K562 (cell line): ENCODE data around the gene RBFA. TPM values are rescaled to one million over a fixed set of nuclear protein-coding genes. Genes with fewer than 3 reads are reported as not detected.

Experiments
- ATAC-seq: fragments of 200-7000 bp; cut with Tn5 transposase; 3 replicates; pipeline ENCODE4 v1.9.1; 2020; ENCODE audit warnings: moderate library complexity
- BruUV-seq: library from RNA; stranded (reverse); fragments of 400-500 nt; replicated peaks from 2 replicates; lab custom pipeline; 2021; lab: Mats Ljungman, UMichigan
- CTCF ChIA-PET: fragments of 300-600 bp; formaldehyde crosslinking; extraction: SDS; loops from one replicate; lab custom pipeline; 2021; ENCODE audit warnings: low intra/inter-chr PET ratio; lab: Yijun Ruan, JAX
- POLR2A ChIA-PET: fragments of 300-600, 350-650 bp; sonication (Branson Sonifier 250); formaldehyde crosslinking; extraction: SDS; loops from one replicate; lab custom pipeline; 2021; ENCODE audit warnings: antibody characterized with exemption, inconsistent platforms; lab: Yijun Ruan, JAX
- DNase-seq, 4 experiments: peaks; one replicate each; pipeline versions ENCODE4 v3.0.0 to v3.0.0-alpha.2; 2011 to 2018; ENCODE audit warnings: low spot score in 3 of 4, mixed read lengths in 3 of 4; ENCODE audit errors: extremely low read depth in 1 of 4
- FAIRE-seq: peaks from 2 replicates; lab custom pipeline; 2011; peaks lifted over from hg19 to GRCh38; lab: Jason Lieb, UNC
- H2AFZ ChIP-seq: 2 replicates; pipeline ENCODE4 v1.6.0; 2011; ENCODE audit warnings: low read depth, low read length, control low read depth, inconsistent platforms
- H3K27ac ChIP-seq: fragments of 200-600 bp; 3 replicates; pipeline ENCODE4 v1.8.0; 2011; ENCODE audit warnings: low read depth, mild to moderate bottlenecking, control low read depth, inconsistent platforms, low read length, moderate library complexity, mixed read lengths; ENCODE audit errors: extremely low read depth
- H3K27me3 ChIP-seq, 2 experiments: fragments of 300-600 bp in 1 of 2; 2 replicates in 1 of 2; 3 replicates in 1 of 2; pipeline versions ENCODE4 v1.6.0 to v1.8.0; 2011; ENCODE audit warnings: inconsistent platforms in 2 of 2, low read length in 2 of 2, mild to moderate bottlenecking in 1 of 2, mixed read lengths in 1 of 2, moderate library complexity in 1 of 2; ENCODE audit not compliant: control insufficient read depth in 2 of 2, insufficient read depth in 2 of 2
- H3K36me3 ChIP-seq: fragments of 300-600 bp; 3 replicates; pipeline ENCODE4 v1.8.0; 2011; ENCODE audit warnings: mild to moderate bottlenecking, low read length, inconsistent platforms; ENCODE audit not compliant: control insufficient read depth, insufficient read depth
- H3K4me1 ChIP-seq, 2 experiments: fragments of 200-600 bp in 1 of 2; replicated peaks in 1 of 2; 2 replicates in 1 of 2; 3 replicates in 1 of 2; pipeline versions ENCODE4 v1.5.1 to v1.8.0; 2011; ENCODE audit warnings: inconsistent platforms in 2 of 2, low read length in 2 of 2, mild to moderate bottlenecking in 1 of 2, mixed read lengths in 1 of 2, moderate library complexity in 1 of 2; ENCODE audit not compliant: control insufficient read depth in 2 of 2, insufficient read depth in 2 of 2
- H3K4me2 ChIP-seq: 2 replicates; pipeline ENCODE4 v1.6.1; 2011; ENCODE audit warnings: low read length, control low read depth, inconsistent platforms, mixed read lengths; ENCODE audit not compliant: insufficient read depth
- H3K4me3 ChIP-seq: fragments of 200-600 bp; sonication (generic), shearing (Covaris generic); 2 replicates; pipeline ENCODE4 v1.5.1; 2016; ENCODE audit warnings: control low read depth, inconsistent platforms
- H3K79me2 ChIP-seq: fragments of 200-600 bp; 3 replicates; pipeline ENCODE4 v1.8.0; 2011; ENCODE audit warnings: low read length, inconsistent platforms; ENCODE audit not compliant: control insufficient read depth, insufficient read depth
- H3K9ac ChIP-seq, 2 experiments: 2 replicates each; pipeline versions ENCODE4 v1.6.0 to v1.6.1; 2011; ENCODE audit warnings: low read depth in 2 of 2, low read length in 2 of 2, control low read depth in 1 of 2, inconsistent platforms in 1 of 2, mild to moderate bottlenecking in 1 of 2, mixed read lengths in 1 of 2; ENCODE audit not compliant: insufficient read depth in 1 of 2
- H3K9me1 ChIP-seq: one replicate; pipeline ENCODE4 v1.6.0; 2011; ENCODE audit warnings: inconsistent platforms, mild to moderate bottlenecking, low read length, moderate library complexity; ENCODE audit not compliant: control insufficient read depth, insufficient read depth
- H3K9me3 ChIP-seq: replicated peaks from 2 replicates; pipeline ENCODE4 v1.5.1; 2011; ENCODE audit warnings: low read depth, low read length, inconsistent platforms; ENCODE audit not compliant: control insufficient read depth, insufficient read depth
- H4K20me1 ChIP-seq: replicated peaks from 2 replicates; pipeline ENCODE4 v1.6.1; 2011; ENCODE audit warnings: low read length, inconsistent platforms, mixed read lengths; ENCODE audit not compliant: control insufficient read depth, insufficient read depth
- ARID1B ChIP-seq: fragments of 450-650 bp; IDR thresholded peaks from 2 replicates; pipeline ENCODE4 v1.6.1; 2016; ENCODE audit warnings: antibody characterized with exemption, mild to moderate bottlenecking, inconsistent platforms
- C11orf30 ChIP-seq: fragments of 450-650 bp; IDR thresholded peaks from 2 replicates; pipeline ENCODE4 v1.6.1; 2016; ENCODE audit warnings: low read depth, mild to moderate bottlenecking
- FOXJ2 ChIP-seq: fragments of 200-800 bp; sonication (Bioruptor generic); IDR thresholded peaks from 2 replicates; pipeline ENCODE4 v1.6.1; 2016; ENCODE audit warnings: missing genetic modification characterization, missing compliant biosample characterization
- GABPA ChIP-seq: fragments of 200-800 bp; sonication (Bioruptor generic); conservative IDR thresholded peaks from 2 replicates; pipeline ENCODE4 v1.6.1; 2016; ENCODE audit warnings: low read depth, missing genetic modification characterization, missing compliant biosample characterization
- MAFF ChIP-seq: IDR thresholded peaks from 2 replicates; pipeline ENCODE4 v1.6.1; 2012; ENCODE audit warnings: low read length, improper control_type of control experiment
- MAFG ChIP-seq: fragments of 450-650 bp; conservative IDR thresholded peaks from 2 replicates; pipeline ENCODE4 v1.6.1; 2016; ENCODE audit warnings: missing genetic modification characterization, missing compliant biosample characterization
- MAFK ChIP-seq: IDR thresholded peaks from 2 replicates; pipeline ENCODE4 v1.6.1; 2011; ENCODE audit warnings: low read length, improper control_type of control experiment
- NUFIP1 ChIP-seq: fragments of 450-650 bp; IDR thresholded peaks from 2 replicates; pipeline ENCODE4 v1.6.1; 2018; ENCODE audit not compliant: partially characterized antibody
- SP1 ChIP-seq: sonication (generic); formaldehyde crosslinking; IDR thresholded peaks from 2 replicates; pipeline ENCODE4 v1.8.1; 2022; ENCODE audit warnings: mild to moderate bottlenecking, missing genetic modification reagents
- STAT5B ChIP-seq: fragments of 250-450 bp; sonication (Bioruptor Pico); IDR thresholded peaks from 2 replicates; pipeline ENCODE4 v1.8.0; 2021; ENCODE audit warnings: mild to moderate bottlenecking, inconsistent platforms
- TBL1XR1 ChIP-seq, 2 experiments: IDR thresholded peaks; 2 replicates each; pipeline ENCODE4 v1.6.1; 2012; ENCODE audit warnings: improper control_type of control experiment in 2 of 2, low read length in 2 of 2, mild to moderate bottlenecking in 1 of 2
- ZBED1 ChIP-seq: IDR thresholded peaks from 2 replicates; pipeline ENCODE4 v1.6.1; 2014
- ZNF217 ChIP-seq: sonication (generic); formaldehyde crosslinking; IDR thresholded peaks from 2 replicates; pipeline ENCODE4 v1.8.0; 2022; ENCODE audit warnings: mild to moderate bottlenecking, missing genetic modification reagents
- ZNF316 ChIP-seq: fragments of 450-650 bp; IDR thresholded peaks from 2 replicates; pipeline ENCODE4 v1.6.1; 2016
- WGBS: fragments of 100-300 bp; shearing (Covaris generic); methylation state at CpG from one replicate; pipeline ENCODE4 v1.1.6; 2016; ENCODE audit warnings: low coverage, mixed read lengths; ENCODE audit not compliant: insufficient coverage; ENCODE audit errors: missing lambda C conversion rate; 5-methylcytosine and 5-hydroxymethylcytosine counted together
- in situ Hi-C: fragments of 300-500 bp; cut with MboI; formaldehyde crosslinking; loops from 4 replicates; pipeline ENCODE4 v1.15.0; 2018; ENCODE audit warnings: inconsistent platforms, mixed read lengths
- intact Hi-C: fragments of 100-400 bp; cut with micrococcal nuclease; formaldehyde crosslinking; loops from 2 replicates; pipeline ENCODE4 v1.14.2; 2022
- polyA plus RNA-seq, 8 experiments: library from polyadenylated mRNA; depleted of rRNA in 4 of 8; stranded (reverse) in 5 of 8; unstranded in 3 of 8; fragments of >200 nt; fragmentation: Nextera tagmentation in 2 of 8; fragmentation: Illumina TruSeq in 1 of 8; extraction: Ambion mirVana in 2 of 8; extraction: Trizol in 1 of 8; gene quantifications; 2 replicates each; pipeline versions ENCODE4 v1.2.1 to v1.2.3, GENCODE V29; 2011 to 2014; ENCODE audit warnings: inconsistent platforms in 1 of 8, missing spikeins in 1 of 8
- total RNA-seq, 7 experiments: library from RNA; depleted of rRNA in 6 of 7; stranded (reverse); fragments of >200 nt in 6 of 7; fragmentation: Illumina TruSeq in 2 of 7; extraction: Trizol in 2 of 7; gene quantifications; 2 replicates each; pipeline versions ENCODE4 v1.2.1 to v1.2.3, GENCODE V29; 2011 to 2021; ENCODE audit warnings: low replicate concordance in 1 of 7

The RBFA gene
- total and polyA plus RNA-seq, 9 of the 15 experiments (the other 6 are each of a cell fraction or from before 2014, with no cell fraction given), result 3.4 to 41.9 (median 25.8) TPM

- in situ Hi-C loops (no loop called here), intact Hi-C loops (no loop called here)
- no peaks in the 10 kb centered on the region for H3K27me3 ChIP-seq
- H2AFZ ChIP-seq, result no peak overlapping the region
- no peaks in the 10 kb centered on the region for H3K9me1 ChIP-seq
- no peak overlapping the region for H3K9ac ChIP-seq
- TF ChIP-seq NUFIP1 (no peak), STAT5B (CRISPR knock-in tag) (no peak), GABPA (tag) (no peak), ARID1B (no peak), ZNF217 (CRISPR knock-in tag) (no peak), TBL1XR1 (IDR thresholded peaks at IDR 0.05; ENCODE audit: low read length in 2 of 2) (no peak), MAFK (peak; percentile 47; the same call in 1 of the 2 replicates), SP1 (no peak), ZNF316 (peak; percentile 59), MAFG (tag) (0 out of 2 replicates have a peak, but pooled peaks have one; percentile 21), ZBED1 (no peak), FOXJ2 (tag) (no peak), MAFF (peak; percentile 48), C11orf30 (peak; percentile 26; the same call in 1 of the 2 replicates)
- peaks cover 71% of the 10 kb centered on the region; the same call in 2 of the 3 replicates for H3K36me3 ChIP-seq
- BruUV-seq, result no TSS peak
- ChIA-PET POLR2A (interaction anchor here (0.7 kb wide), 1 partner anchor 169 kb away, joined by 4 read pairs; no protein-coding TSS in a partner anchor), CTCF (no interaction called here)
- ATAC-seq (no peak), DNase-seq (no peak), FAIRE-seq (no peak)
- H4K20me1 ChIP-seq, result peaks cover 2% of the 10 kb centered on the region; the same call in 1 of the 2 replicates
- H3K4me2 ChIP-seq, result no peak overlapping the region
- no peaks in the 10 kb centered on the region for H3K9me3 ChIP-seq
- peaks cover 34% of the 10 kb centered on the region for H3K79me2 ChIP-seq
- WGBS, result 89% methylated on average over 3 of the region's 3 CpGs
- H3K27ac ChIP-seq, result no peak overlapping the region
- H3K4me1 ChIP-seq, result no peaks in the 10 kb centered on the region; a peak in 1 of 5 replicates
- no peak overlapping the region for H3K4me3 ChIP-seq
Measured at GRCh38 chr18:80040515-80040914, 6.3 kb downstream of the RBFA start.
